VCaP (cell line): ENCODE results near the gene KCND1.

Experiments
- H3K27ac ChIP-seq: fragments of 450-650 bp; 2 replicates; pipeline ENCODE4 v1.5.1; 2017
- TF ChIP-seq, protein P1 (sequence below): fragments of 450-650 bp; conservative IDR thresholded peaks from 2 replicates; pipeline ENCODE4 v1.5.1; 2017; ENCODE audit warnings: mild to moderate bottlenecking, moderate library complexity

The KCND1 gene

GRCh38 chrX:48975041-48975440, 3.4 kb upstream of the KCND1 start:
- TF ChIP-seq, protein P1, sequence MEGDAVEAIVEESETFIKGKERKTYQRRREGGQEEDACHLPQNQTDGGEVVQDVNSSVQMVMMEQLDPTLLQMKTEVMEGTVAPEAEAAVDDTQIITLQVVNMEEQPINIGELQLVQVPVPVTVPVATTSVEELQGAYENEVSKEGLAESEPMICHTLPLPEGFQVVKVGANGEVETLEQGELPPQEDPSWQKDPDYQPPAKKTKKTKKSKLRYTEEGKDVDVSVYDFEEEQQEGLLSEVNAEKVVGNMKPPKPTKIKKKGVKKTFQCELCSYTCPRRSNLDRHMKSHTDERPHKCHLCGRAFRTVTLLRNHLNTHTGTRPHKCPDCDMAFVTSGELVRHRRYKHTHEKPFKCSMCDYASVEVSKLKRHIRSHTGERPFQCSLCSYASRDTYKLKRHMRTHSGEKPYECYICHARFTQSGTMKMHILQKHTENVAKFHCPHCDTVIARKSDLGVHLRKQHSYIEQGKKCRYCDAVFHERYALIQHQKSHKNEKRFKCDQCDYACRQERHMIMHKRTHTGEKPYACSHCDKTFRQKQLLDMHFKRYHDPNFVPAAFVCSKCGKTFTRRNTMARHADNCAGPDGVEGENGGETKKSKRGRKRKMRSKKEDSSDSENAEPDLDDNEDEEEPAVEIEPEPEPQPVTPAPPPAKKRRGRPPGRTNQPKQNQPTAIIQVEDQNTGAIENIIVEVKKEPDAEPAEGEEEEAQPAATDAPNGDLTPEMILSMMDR: no peak
- no peak overlapping the region for H3K27ac ChIP-seq

DNA sequence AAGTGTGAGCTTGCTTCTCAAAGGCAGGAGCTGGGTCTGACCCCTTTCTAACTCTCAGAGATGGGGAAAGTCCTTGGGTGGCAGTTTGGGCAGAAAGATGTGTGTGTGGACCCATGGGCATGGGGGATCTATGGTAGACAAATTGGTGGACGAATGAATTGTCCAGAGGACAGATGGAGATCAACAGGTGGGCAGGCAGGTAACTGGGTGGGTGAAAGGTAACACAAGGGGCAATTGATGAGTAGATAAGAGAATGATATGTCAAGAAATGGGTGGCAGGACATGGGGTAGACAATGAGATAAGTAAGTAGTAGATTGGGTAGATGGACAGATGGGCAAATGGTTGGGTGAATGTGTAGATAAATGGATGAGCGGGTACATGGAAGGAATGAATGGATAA, 2.9 kb upstream of the KCND1 start:
- H3K27ac ChIP-seq: no peak overlapping the region

GRCh38 chrX:48974033-48974432, 2.4 kb upstream of the KCND1 start:
- TF ChIP-seq, protein P1: no peak
- no peak overlapping the region for H3K27ac ChIP-seq

More for the DNA sequence above, 2.9 kb upstream of the KCND1 start:
- TF ChIP-seq, protein P1: no peak

GRCh38 chrX:48972220-48973164, 848 bp upstream of the KCND1 start:
- TF ChIP-seq, protein P1: no peak; the same call in 1 of the 2 replicates
- no peak overlapping the region for H3K27ac ChIP-seq

GRCh38 chrX:48969471-48969870, 2.2 kb downstream of the KCND1 start:
- TF ChIP-seq, protein P1: no peak
- no peak overlapping the region for H3K27ac ChIP-seq

- H3K27ac ChIP-seq: no peak overlapping the region
- TF ChIP-seq, protein P1: no peak
Measured at GRCh38 chrX:48968377-48968776, 3.3 kb downstream of the KCND1 start.

DNA sequence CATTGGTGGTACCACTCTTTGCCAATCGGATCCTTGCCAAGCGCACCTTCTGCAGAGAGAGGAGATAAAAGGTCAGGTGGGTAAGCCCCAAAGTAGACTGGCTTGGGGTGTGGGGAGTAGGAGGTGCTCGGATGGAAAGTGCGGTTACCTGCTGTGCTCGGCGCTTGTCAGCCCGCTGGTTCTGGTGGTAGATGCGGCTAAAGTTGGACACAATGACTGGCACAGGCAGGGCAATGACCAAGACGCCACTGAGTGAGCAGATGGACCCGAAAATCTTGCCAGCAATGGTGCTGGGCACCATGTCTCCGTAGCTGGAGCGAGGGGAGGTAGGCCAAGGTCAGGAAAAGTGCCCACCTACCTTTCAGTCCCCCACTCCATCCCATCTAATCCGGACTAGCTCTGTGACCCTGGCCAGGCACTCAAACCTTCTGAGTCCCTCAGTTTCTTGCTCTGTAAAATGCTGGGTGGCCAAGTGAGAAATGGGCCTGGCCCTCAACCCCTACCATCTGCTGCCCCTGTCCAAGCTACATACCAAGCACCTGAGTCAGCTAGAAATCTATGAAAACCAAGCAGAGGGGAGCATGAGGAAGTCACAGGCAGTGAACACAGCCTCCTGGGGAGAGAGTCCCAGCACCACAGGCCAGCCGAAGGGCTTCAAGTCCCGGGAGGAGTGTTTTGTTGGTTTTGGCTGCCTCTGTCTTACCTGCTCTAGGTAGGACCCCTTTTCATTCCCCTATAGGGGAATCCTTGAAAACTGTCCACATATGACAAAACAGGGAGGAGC, 4.7 kb downstream of the KCND1 start:
- no peak overlapping the region for H3K27ac ChIP-seq
- TF ChIP-seq, protein P1: no peak
